Forelimb muscle (tissue), 1 donor: ENCODE measurements around the gene C22orf39. TPM values are rescaled to one million over a fixed set of nuclear protein-coding genes. Genes with fewer than 3 reads are reported as not detected.

Source experiments
- DNase-seq: peaks from one replicate; pipeline ENCODE4 v3.0.0-alpha.2; 2013; ENCODE audit warnings: low read depth
- polyA plus RNA-seq: library from polyadenylated mRNA; unstranded; fragments of 120-200 nt; gene quantifications from one replicate; pipeline ENCODE4 v1.2.1, GENCODE V29; 2013; ENCODE audit not compliant: insufficient read length

The C22orf39 gene
- polyA plus RNA-seq, 1 donor = 31.4 TPM

- DNase-seq = no peak
Measured at GRCh38 chr22:19477321-19478044, 30.0 kb upstream of the C22orf39 start.

- no peak for DNase-seq
Measured at GRCh38 chr22:19476023-19476422, 28.5 kb upstream of the C22orf39 start.

GRCh38 chr22:19473578-19473977 is 26.1 kb upstream of the C22orf39 start:
- DNase-seq = no peak

GRCh38 chr22:19472233-19472632 is 24.7 kb upstream of the C22orf39 start:
- DNase-seq = no peak

- no peak for DNase-seq
Measured at GRCh38 chr22:19471572-19471971, 24.1 kb upstream of the C22orf39 start.

GRCh38 chr22:19470010-19470409 is 22.5 kb upstream of the C22orf39 start:
- DNase-seq = no peak

GRCh38 chr22:19469421-19469820 is 21.9 kb upstream of the C22orf39 start:
- no peak for DNase-seq

GRCh38 chr22:19467912-19468311 is 20.4 kb upstream of the C22orf39 start:
- DNase-seq = no peak

- no peak for DNase-seq
Measured at GRCh38 chr22:19466848-19467752, 19.6 kb upstream of the C22orf39 start.

- DNase-seq = no peak
Measured at GRCh38 chr22:19466126-19466716, 18.7 kb upstream of the C22orf39 start.

GRCh38 chr22:19464975-19465374 is 17.5 kb upstream of the C22orf39 start:
- DNase-seq = no peak

GRCh38 chr22:19464546-19464945 is 17.0 kb upstream of the C22orf39 start:
- no peak for DNase-seq

- DNase-seq = no peak
Measured at GRCh38 chr22:19463491-19464469, 16.3 kb upstream of the C22orf39 start.

- DNase-seq = no peak
Measured at GRCh38 chr22:19463008-19463407, 15.5 kb upstream of the C22orf39 start.

GRCh38 chr22:19461506-19461905 is 14.0 kb upstream of the C22orf39 start:
- no peak for DNase-seq

- DNase-seq = no peak
Measured at GRCh38 chr22:19460036-19460435, 12.5 kb upstream of the C22orf39 start.

GRCh38 chr22:19457828-19458428 is 10.4 kb upstream of the C22orf39 start:
- DNase-seq = no peak

- no peak for DNase-seq
Measured at GRCh38 chr22:19456541-19456940, 9.0 kb upstream of the C22orf39 start.

- no peak for DNase-seq
Measured at GRCh38 chr22:19455585-19456370, 8.3 kb upstream of the C22orf39 start.

- no peak for DNase-seq
Measured at GRCh38 chr22:19455033-19455432, 7.5 kb upstream of the C22orf39 start.
